HG03159 (cell line): ENCODE data around the gene TTLL13.

ENCODE experiments used
- ATAC-seq: cut with Tn5 transposase; IDR thresholded peaks from one replicate; pipeline ENCODE4 v1.9.1; 2021; ENCODE audit warnings: mild to moderate bottlenecking, moderate library complexity; ENCODE audit not compliant: unreplicated experiment

Gene TTLL13

DNA sequence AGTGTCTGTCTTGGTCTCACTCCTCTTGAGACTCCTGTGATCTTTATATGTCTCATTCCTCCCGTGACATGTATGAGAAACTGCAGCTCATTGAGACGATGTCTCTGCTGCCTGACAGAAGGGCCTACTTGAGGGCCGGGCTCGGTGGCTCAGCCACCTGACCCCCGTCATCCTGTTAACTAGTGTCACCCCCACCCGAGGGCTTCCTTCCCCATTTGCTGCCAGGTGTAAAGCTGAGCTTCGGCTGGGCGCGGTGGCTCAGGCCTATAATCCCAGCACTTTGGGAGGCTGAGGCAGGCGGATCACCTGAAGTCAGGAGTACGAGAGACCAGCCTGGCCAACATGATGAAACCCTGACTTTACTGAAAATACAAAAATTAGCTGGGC is 35.5 kb upstream of the TTLL13 start:
- ATAC-seq, result no peak

DNA sequence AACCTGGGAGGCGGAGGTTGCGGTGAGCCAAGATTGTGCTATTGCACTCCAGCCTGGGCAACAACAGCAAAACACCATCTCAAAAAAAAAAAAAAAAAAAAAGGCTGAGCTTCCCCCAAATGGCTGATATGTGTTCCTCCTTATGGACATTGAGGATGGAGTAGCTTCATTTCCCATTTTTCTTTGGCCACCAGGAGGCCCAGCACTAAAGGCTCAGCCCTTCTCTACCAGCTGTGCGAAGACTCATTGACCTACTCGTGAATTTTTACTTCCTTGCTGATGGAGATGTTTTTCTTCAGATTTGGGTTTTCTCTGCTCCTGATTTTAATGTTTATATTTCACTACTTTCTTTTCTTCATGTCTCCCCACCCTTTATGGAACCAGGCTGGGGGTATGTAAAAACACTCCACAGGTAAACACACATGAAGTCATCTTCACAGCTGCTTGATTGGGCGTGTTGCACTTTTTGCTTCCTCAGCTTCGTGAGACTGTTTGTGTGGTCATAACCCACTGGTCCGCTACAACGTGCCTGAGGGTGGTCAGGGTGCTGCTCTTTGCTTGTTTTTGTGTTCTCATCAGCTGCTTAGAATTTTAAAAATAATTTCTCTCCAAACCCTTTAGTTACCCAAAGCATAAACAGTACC is 34.7 kb upstream of the TTLL13 start:
- no peak for ATAC-seq

DNA sequence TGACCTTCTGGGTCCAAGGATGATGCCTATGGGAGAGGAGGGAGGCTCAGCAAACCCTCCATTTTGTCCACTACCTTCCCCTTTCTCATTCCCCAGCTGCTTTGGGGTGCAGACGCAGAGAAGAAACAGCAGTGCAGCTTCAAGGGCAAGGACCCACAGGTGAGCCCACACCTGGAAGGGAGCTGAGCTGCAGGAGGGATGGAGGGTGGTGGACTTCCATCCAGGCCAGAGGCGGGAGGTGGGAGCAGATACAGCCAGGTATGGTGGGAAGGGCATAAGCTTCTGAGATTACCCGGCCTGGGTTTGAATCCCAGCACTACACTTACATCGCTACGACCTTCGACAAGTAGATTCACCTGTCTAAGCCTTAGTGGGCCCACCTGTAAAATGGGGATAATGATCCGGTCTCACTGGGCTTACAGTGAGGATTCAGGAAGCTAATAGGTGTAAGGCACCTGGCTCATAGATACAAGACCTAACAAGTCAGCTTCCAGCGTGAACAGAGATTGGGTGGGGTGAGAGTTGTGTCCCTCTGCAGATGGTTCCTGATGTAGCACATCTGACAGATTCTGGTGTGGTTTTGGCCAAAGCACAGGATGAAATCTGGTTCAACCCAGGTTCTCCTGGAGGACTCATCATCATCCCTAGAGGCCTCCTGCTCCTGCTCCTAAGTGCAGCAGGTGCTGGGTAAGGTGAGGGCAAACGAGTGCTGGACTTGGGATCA is 31.5 kb upstream of the TTLL13 start:
- ATAC-seq, result no peak

DNA sequence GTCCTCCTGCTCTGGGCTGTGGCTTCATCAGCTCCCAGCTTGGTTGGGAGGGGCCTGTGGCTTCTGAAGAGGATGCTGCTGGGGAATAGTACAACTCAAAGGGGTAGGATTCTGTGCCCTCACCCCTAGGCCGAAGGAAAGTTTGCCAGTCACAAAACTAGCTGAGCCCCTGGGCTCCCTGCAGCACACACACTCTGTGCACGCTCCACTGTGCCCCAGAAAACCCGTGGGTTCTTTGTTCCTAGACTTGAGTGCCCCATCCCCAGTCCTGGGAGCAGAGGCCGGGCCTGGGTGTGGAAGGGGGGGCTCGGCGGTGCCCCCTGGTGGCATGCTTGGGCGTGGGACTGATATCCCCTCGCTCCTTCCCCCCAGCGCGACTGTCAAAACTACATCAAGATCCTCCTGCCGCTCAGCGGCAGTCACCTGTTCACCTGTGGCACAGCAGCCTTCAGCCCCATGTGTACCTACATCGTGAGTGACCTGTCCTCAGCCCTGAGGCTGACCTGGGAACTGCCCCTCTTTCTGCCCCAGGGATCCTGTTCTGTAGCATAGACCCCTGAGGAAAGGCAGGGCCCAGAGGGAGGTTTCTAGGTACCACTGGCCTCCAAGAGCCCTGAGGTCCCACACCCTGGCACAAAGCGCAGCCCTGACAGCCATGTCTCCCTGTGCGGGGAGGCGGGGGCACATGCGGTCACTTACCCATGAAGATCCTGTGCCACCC is 29.8 kb upstream of the TTLL13 start:
- no peak for ATAC-seq

DNA sequence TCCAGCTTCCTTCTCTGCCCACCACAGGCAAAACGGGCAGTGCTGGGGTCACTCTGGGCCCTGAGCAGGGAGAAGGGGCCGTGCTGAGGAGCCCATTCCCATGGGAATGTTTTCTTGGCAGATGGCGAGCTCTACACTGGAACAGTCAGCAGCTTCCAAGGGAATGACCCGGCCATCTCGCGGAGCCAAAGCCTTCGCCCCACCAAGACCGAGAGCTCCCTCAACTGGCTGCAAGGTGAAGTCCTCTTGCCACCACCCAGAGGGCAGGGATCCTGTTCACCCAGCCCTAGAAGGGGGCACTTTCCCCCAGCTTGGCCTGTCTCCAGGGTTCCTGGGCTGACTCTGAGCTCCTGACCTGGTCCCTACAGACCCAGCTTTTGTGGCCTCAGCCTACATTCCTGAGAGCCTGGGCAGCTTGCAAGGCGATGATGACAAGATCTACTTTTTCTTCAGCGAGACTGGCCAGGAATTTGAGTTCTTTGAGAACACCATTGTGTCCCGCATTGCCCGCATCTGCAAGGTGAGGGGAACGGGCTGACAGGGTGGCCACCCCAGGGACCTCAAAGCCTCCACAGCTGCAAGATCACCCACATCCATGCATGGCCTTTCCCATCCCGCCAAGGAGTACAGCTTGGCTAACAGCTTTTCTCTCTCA is 28.0 kb upstream of the TTLL13 start:
- no peak for ATAC-seq

DNA sequence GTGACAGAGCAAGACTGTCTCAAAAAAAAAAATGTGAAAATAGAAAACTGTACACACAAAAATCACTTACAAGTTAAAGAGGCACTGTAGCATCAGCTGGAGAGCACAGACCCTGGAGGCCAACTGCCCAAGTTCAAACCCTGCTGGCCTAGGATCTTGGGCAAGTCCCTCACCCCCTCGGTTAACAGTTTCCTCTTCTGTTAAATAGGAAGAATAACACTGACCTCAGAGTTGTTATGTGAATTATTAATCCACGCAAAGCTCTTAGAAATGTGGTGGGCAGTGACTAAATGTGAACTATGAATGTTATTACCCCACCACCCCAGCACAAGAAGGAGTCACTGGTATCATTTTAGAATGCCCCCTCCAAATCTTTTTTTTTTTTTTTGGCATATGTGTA is 26.8 kb upstream of the TTLL13 start:
- no peak for ATAC-seq

DNA sequence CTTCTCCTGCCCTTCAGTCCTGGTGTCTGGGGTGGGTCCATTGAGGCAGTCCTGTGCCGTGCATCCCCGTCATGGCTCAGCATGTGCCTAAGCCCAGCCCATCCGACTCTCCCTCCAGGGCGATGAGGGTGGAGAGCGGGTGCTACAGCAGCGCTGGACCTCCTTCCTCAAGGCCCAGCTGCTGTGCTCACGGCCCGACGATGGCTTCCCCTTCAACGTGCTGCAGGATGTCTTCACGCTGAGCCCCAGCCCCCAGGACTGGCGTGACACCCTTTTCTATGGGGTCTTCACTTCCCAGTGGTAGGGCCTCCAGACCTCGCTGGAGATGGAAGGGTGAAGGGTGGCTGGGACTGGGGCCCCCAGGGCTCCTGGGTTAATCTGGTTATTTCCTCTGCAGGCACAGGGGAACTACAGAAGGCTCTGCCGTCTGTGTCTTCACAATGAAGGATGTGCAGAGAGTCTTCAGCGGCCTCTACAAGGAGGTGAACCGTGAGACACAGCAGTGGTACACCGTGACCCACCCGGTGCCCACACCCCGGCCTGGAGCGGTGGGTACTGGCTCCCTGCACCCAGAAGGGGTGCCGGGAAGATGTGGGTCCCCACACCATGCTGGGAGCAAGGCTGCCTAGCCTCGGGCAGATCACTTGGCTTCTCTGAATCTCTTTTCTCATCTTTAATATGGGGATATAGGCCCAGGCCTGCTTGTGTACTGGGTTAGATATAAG is 25.8 kb upstream of the TTLL13 start:
- no peak for ATAC-seq

DNA sequence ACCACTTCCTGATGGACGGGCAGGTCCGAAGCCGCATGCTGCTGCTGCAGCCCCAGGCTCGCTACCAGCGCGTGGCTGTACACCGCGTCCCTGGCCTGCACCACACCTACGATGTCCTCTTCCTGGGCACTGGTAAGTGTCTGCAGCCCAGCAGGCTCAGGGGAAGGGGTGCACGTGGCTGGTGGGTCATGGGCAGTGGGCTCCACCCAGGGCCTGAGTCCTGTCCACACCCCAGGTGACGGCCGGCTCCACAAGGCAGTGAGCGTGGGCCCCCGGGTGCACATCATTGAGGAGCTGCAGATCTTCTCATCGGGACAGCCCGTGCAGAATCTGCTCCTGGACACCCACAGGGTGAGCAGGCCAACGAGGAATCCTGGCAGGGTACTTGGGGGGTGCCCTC is 24.3 kb upstream of the TTLL13 start:
- no peak for ATAC-seq

DNA sequence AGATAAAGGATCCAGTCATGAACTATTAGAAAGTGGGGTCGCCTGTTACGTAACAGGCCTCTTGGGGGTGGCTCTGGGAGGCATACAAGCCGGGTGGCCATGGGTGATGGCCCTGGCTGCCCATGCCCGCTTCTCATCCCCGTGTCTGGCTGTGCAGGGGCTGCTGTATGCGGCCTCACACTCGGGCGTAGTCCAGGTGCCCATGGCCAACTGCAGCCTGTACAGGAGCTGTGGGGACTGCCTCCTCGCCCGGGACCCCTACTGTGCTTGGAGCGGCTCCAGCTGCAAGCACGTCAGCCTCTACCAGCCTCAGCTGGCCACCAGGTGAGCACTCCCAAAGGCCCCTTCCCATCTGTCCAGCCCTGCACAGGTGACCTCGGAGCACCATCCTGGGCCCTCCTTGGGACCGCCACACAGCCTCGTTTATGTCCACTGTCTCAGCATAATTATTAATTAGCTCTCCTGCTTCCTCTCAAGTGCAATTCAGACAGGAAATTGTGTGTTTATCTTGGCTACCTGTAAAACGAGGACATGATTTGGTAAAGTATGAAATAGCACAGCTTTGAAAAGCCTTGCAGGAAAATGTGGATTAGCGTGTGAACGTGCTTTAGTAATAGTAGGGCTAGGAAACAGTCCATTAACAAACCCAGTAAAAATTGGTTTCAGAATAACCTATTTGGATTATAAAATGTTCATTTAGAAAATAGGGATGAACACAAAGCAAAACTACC is 23.7 kb upstream of the TTLL13 start:
- ATAC-seq, result no peak

DNA sequence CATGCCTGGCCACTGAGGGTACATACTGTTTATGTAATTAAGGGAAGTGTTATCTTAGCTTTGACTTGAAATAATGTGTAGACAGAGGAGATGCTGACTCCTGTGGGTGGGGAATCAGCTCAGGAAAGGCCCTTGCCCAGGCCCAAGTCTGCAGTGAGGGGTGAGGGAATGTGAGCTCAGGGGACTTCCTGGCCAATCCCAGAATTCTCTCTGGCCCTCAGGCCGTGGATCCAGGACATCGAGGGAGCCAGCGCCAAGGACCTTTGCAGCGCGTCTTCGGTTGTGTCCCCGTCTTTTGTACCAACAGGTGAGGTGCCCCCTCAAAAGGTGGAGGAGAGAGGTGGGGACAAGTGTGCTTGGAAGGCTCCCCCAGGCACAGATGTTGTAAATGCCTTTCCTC is 22.0 kb upstream of the TTLL13 start:
- no peak for ATAC-seq

DNA sequence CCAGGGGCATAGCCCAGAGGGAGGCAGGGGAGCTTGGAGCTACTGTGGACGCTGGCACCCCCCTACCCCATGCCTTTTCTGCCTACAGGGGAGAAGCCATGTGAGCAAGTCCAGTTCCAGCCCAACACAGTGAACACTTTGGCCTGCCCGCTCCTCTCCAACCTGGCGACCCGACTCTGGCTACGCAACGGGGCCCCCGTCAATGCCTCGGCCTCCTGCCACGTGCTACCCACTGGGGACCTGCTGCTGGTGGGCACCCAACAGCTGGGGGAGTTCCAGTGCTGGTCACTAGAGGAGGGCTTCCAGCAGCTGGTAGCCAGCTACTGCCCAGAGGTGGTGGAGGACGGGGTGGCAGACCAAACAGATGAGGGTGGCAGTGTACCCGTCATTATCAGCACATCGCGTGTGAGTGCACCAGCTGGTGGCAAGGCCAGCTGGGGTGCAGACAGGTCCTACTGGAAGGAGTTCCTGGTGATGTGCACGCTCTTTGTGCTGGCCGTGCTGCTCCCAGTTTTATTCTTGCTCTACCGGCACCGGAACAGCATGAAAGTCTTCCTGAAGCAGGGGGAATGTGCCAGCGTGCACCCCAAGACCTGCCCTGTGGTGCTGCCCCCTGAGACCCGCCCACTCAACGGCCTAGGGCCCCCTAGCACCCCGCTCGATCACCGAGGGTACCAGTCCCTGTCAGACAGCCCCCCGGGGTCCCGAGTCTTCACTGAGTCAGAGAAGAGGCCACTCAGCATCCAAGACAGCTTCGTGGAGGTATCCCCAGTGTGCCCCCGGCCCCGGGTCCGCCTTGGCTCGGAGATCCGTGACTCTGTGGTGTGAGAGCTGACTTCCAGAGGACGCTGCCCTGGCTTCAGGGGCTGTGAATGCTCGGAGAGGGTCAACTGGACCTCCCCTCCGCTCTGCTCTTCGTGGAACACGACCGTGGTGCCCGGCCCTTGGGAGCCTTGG is 21.3 kb upstream of the TTLL13 start:
- no peak for ATAC-seq

DNA sequence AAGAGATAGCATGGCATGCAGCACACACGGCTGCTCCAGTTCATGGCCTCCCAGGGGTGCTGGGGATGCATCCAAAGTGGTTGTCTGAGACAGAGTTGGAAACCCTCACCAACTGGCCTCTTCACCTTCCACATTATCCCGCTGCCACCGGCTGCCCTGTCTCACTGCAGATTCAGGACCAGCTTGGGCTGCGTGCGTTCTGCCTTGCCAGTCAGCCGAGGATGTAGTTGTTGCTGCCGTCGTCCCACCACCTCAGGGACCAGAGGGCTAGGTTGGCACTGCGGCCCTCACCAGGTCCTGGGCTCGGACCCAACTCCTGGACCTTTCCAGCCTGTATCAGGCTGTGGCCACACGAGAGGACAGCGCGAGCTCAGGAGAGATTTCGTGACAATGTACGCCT is 20.4 kb upstream of the TTLL13 start:
- ATAC-seq, result no peak

DNA sequence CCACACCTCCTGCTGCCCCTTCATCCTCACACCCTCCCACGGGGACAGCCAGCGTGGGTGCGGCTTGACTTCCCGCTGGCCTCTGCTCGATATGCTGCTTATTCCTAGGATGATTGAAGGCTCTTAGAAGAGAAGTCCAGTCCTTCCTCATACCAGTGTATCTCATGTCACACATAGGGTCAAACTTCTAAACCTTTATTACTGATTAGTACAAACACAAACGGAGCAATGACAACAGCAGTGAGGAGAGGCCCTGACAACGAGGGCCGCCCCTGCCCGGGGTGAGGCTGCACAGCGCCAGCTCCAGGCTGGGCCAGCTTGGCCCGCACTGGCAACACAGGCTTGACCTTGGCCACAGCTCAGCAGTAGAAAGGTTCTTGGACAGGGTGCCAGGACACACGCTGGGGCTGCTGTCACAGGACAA is 19.3 kb upstream of the TTLL13 start:
- ATAC-seq, result no peak

DNA sequence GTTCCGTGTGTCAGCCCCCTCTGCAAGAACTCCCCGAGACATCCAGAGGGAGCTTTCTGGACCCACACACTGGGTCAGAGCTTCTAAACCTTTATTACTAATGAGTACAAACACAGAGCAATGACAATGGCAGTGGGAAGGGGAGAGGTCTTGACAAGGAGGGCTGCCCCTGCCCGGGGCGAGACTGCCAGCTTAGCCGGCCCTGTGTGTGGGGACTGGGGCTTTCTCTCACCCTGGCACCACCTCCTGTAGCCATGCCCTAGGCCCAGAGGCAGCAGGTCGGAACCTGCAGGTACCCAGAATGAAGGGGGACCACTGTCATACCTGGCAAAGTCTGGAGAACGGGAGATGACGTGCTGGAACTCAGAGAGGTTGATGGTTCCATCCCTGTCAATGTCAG is 18.7 kb upstream of the TTLL13 start:
- no peak for ATAC-seq

DNA sequence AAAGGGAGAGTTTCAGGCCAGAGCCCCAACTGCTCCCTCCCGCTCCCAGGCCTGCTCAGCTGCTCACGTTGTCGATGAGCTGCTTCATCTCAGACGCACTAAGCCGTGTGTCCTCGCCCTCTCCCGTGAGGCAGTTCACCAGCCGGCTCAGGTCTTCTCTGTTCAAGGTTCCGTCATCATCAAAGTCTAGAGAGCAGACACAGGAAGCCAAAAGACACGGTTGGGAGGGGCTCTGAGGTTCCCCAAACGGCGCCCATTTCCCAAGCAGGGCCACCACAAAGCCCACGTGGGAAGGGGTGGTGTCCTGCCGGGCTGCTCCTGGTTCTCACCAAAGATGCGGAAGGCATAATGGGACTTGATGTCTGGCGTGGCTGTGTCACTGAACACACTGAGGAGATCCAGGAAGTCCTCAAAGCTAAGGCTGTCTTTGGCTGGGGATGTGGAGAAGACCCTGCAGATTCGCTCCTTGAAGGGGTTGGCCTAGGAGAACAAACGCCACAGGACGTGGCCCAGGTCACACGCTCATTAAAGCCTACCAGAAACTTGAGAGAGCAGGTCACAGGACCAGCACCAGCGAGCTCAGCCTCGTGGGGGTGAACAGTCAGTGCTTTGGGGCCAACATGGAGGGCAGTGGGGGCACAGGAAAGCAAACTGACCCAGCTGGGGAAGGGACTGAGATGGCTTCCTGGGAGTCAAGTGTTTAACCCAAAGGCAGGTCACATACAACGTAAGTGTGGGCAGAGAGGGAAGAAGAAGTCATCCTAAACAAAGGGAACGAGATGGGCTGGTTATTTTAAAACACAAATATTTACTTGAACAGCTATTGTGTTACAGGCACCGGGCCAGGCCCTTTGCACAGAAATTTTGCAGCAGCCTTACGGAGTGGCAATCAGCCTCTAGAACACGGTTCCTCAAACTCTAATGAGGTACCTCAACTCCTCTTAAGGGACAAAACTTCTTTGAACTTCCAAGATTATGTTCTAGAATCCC is 18.0 kb upstream of the TTLL13 start:
- ATAC-seq, result no peak

DNA sequence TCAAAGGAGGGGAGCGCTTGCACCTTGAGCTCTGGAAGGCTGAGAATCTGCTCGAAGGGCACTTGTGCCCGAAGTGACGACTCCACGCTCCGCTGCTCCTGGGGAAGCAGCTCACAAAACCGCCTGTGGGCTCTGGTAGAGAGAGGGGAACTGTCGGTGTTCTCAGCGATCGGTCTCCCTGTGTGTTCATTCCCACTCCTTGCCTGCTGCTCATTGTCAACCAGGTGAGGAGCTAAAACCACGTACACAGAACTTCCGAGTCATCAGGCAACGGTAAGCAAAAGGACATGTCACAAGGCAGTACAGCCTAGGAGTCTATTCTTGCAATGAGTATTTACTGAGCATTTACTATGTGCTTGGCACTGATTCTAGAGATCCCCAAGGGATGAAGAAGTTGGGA is 17.2 kb upstream of the TTLL13 start:
- ATAC-seq, result no peak

DNA sequence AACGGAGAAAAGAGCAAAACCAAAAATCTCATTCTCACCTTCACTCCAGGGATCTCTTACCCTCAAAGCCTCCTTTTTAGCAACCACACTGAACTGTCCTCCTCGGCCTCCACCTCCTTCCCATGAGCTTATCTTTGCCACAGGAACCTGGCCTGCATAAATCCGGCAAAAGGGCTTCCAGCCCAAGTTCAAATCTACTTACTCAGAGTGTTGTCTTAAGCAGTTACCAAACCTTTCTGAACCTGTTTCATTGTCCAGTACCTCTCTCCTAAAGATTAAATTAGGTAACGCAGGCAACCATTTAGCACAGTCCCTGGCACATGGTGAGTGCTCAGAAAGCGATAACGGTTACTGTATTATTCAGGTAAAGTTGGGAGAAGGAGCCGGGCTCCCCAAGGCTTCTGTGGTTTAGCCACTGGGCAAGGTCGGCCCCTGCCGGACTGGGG is 16.4 kb upstream of the TTLL13 start:
- no peak for ATAC-seq
